Stomach (tissue), 4 donors: ENCODE results near the gene BAIAP3.

Experiments
- CTCF ChIP-seq, 7 experiments: fragments of 450-650 bp in 4 of 7; fragments of 200-600 bp in 3 of 7; sonication (generic) in 3 of 7; IDR thresholded peaks; one replicate each; pipeline ENCODE4 v1.5.1; 2016 to 2019; ENCODE audit warnings: antibody characterized with exemption in 7 of 7, control low read depth in 2 of 7, mild to moderate bottlenecking in 1 of 7
- EP300 ChIP-seq: sonication (generic); formaldehyde crosslinking; IDR thresholded peaks from one replicate; pipeline ENCODE4 v1.6.1; 2017; ENCODE audit warnings: antibody characterized with exemption
- POLR2A ChIP-seq, 4 donors: fragments of 450-650 bp; IDR thresholded peaks; one replicate each; pipeline ENCODE4 v1.6.1; 2016; ENCODE audit warnings: antibody characterized with exemption in 4 of 4, control low read depth in 2 of 4, mild to moderate bottlenecking in 1 of 4, moderate library complexity in 1 of 4
- POLR2AphosphoS5 ChIP-seq, 3 donors: sonication (generic); formaldehyde crosslinking; IDR thresholded peaks; one replicate each; pipeline ENCODE4 v1.6.1; 2016; ENCODE audit warnings: antibody characterized with exemption in 3 of 3

DNA sequence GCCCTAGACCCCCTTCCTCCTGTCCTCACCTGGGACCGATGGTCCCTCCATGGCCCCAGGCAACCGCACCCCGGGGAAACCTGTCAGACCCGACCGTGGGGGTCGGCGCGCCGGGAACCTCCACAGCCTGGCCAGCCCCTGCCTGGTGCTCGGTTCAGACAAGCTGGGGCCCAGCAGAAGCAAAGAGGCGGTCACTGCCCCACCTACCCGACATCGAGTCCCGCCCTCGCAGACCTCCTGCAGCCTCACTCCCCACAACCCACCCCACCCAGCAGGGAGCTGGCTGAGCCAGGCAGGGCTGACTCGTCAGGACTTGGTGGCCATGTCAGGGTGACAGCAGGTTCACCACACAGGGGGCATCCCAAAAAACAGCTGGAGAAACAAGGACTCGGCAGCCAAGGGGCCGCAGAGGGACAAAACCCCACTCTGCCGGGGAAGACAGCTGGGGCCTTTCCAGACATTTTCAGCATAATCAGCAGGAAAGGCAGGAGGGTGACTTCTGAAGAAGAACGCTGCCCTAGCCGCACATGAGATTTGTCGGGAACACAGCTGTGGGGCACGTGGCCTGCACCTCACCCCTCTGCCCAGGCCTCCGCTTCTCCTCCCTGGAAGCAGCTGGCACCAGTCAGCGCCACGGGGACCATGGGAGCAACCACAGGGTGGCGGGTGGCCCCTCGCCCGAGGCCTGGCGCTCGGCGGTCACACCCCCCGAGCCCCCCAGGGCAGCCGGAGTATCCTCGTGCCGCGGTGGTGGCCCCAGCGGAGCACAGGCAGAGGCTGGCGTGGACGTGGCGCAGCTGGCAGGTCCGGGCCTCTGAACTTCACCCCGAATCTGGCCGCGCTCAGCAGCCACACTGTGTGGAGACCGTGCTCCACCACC, 41.2 kb downstream of the BAIAP3 start:
- no peak for TF ChIP-seq POLR2AphosphoS5 (IDR thresholded peaks at IDR 0.05)
- TF ChIP-seq POLR2A (IDR thresholded peaks at IDR 0.05) = no peak
- TF ChIP-seq CTCF (IDR thresholded peaks at IDR 0.05) = no peak
- no peak for TF ChIP-seq EP300
